ENCODE results near the gene MAGOHB. TPM values are rescaled to one million over a fixed set of nuclear protein-coding genes. Genes with fewer than 3 reads are reported as not detected.
"Not testable (repeated sequence)": the region's sequence is repeated elsewhere in the genome, so short reads cannot be mapped to it uniquely, and the experiment has no call there.

Gene MAGOHB
- polyA plus RNA-seq, 1 experiment, result 42.9 TPM

DNA sequence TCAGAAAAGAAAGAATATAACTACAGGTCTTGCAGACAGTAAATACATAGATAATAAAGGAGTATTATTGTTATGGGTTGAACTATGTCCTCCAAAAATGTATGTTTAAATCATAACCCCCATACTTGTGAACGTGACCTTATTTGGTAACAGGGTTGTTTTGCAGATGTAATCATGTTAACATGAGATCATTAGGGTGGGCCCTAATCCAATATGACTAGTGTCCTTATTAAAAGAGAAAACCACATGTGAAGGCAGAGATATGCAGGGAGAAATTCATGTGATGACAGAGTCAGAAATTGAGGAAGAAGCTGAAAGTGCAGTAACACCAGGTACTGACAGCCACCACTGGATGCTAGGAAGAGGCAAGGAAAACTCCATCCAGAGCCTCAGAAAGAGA is 29.0 kb downstream of the MAGOHB start:
- Histone ChIP-seq H3K4me3 (ENCODE audit: low read depth, low read length) (no peak overlapping the region), H3K27me3 (ENCODE audit: control insufficient read depth, insufficient read depth, low read length) (no peaks in the 10 kb centered on the region), H3K27ac (ENCODE audit: low read depth, low read length) (no peak overlapping the region), H3K9me3 (ENCODE audit: control insufficient read depth, insufficient read depth, low read length) (peaks cover 3% of the 10 kb centered on the region)
- DNase-seq (ENCODE audit: low read depth, low spot score), result no peak
- POLR2A ChIA-PET, result no interaction called here
- CTCF ChIA-PET, result no interaction called here
- TF ChIP-seq, protein P1, sequence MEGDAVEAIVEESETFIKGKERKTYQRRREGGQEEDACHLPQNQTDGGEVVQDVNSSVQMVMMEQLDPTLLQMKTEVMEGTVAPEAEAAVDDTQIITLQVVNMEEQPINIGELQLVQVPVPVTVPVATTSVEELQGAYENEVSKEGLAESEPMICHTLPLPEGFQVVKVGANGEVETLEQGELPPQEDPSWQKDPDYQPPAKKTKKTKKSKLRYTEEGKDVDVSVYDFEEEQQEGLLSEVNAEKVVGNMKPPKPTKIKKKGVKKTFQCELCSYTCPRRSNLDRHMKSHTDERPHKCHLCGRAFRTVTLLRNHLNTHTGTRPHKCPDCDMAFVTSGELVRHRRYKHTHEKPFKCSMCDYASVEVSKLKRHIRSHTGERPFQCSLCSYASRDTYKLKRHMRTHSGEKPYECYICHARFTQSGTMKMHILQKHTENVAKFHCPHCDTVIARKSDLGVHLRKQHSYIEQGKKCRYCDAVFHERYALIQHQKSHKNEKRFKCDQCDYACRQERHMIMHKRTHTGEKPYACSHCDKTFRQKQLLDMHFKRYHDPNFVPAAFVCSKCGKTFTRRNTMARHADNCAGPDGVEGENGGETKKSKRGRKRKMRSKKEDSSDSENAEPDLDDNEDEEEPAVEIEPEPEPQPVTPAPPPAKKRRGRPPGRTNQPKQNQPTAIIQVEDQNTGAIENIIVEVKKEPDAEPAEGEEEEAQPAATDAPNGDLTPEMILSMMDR (IDR thresholded peaks at IDR 0.05; ENCODE audit: low read depth, low read length), result no peak

- peaks cover 3% of the 10 kb centered on the region for H3K9me3 ChIP-seq (ENCODE audit: control insufficient read depth, insufficient read depth, low read length)
- DNase-seq (ENCODE audit: low read depth, low spot score), result no peak
- ChIA-PET POLR2A (no interaction called here), CTCF (no interaction called here)
- no peaks in the 10 kb centered on the region for H3K27me3 ChIP-seq (ENCODE audit: control insufficient read depth, insufficient read depth, low read length)
- H3K27ac ChIP-seq (ENCODE audit: low read depth, low read length), result no peak overlapping the region
- TF ChIP-seq, protein P1 (IDR thresholded peaks at IDR 0.05; ENCODE audit: low read depth, low read length), result no peak
- H3K4me3 ChIP-seq (ENCODE audit: low read depth, low read length), result no peak overlapping the region
Observed at GRCh38 chr12:10582704-10583103, 30.7 kb downstream of the MAGOHB start.

DNA sequence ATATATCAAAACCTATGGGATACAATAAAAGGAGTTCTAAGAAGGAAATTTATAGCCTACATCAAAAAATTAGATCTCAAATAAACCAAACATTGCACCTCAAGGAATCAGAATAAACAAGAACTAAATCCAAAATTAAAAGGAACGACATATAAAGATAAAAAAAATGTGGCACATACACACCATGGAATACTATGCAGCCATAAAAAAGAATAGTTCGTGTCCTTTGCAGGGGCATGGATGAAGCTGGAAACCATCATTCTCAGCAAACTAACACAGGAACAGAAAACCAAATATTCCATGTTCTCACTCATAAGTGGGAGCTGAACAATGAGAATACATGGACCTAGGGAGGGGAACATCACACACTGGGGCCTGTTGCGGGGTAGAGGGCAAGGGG is 31.3 kb downstream of the MAGOHB start:
- H3K9me3 ChIP-seq (ENCODE audit: control insufficient read depth, insufficient read depth, low read length); DNase-seq (ENCODE audit: low read depth, low spot score); H3K4me3 ChIP-seq (ENCODE audit: low read depth, low read length); POLR2A ChIA-PET; H3K27me3 ChIP-seq (ENCODE audit: control insufficient read depth, insufficient read depth, low read length); H3K27ac ChIP-seq (ENCODE audit: low read depth, low read length); CTCF ChIA-PET: not testable (repeated sequence)

- CTCF ChIA-PET, result interaction anchor here (0.6 to 1.0 kb wide), 3 partner anchors 147 to 338 kb away, joined by 3 to 4 read pairs (median 3); no protein-coding TSS in a partner anchor
Observed at GRCh38 chr12:10574307-10574706, 39.1 kb downstream of the MAGOHB start.

GRCh38 chr12:10572021-10572490 is 41.4 kb downstream of the MAGOHB start:
- H3K27ac ChIP-seq (ENCODE audit: low read depth, low read length); H3K4me3 ChIP-seq (ENCODE audit: low read depth, low read length); POLR2A ChIA-PET; H3K27me3 ChIP-seq (ENCODE audit: control insufficient read depth, insufficient read depth, low read length); H3K9me3 ChIP-seq (ENCODE audit: control insufficient read depth, insufficient read depth, low read length): not testable (repeated sequence)
- peak; percentile 10 for DNase-seq (ENCODE audit: low read depth, low spot score)
- CTCF ChIA-PET, result interaction anchor here (1.0 kb wide), 1 partner anchor 11 kb away, joined by 3 read pairs; no protein-coding TSS in a partner anchor

More at GRCh38 chr12:10574307-10574706, 39.1 kb downstream of the MAGOHB start:
- POLR2A ChIA-PET, result no interaction called here
- no peaks in the 10 kb centered on the region for H3K27me3 ChIP-seq (ENCODE audit: control insufficient read depth, insufficient read depth, low read length)
- TF ChIP-seq, protein P1 (IDR thresholded peaks at IDR 0.05; ENCODE audit: low read depth, low read length), result no peak
- DNase-seq (ENCODE audit: low read depth, low spot score), result no peak
- no peak overlapping the region for H3K27ac ChIP-seq (ENCODE audit: low read depth, low read length)
- H3K9me3 ChIP-seq (ENCODE audit: control insufficient read depth, insufficient read depth, low read length), result no peaks in the 10 kb centered on the region
- H3K4me3 ChIP-seq (ENCODE audit: low read depth, low read length), result no peak overlapping the region

- peaks cover 3% of the 10 kb centered on the region for H3K27me3 ChIP-seq (ENCODE audit: control insufficient read depth, insufficient read depth, low read length)
- no peak overlapping the region for H3K27ac ChIP-seq (ENCODE audit: low read depth, low read length)
- H3K9me3 ChIP-seq (ENCODE audit: control insufficient read depth, insufficient read depth, low read length), result no peaks in the 10 kb centered on the region
- no peak for DNase-seq (ENCODE audit: low read depth, low spot score)
- TF ChIP-seq, protein P1 (IDR thresholded peaks at IDR 0.05; ENCODE audit: low read depth, low read length), result no peak
- no peak overlapping the region for H3K4me3 ChIP-seq (ENCODE audit: low read depth, low read length)
- ChIA-PET POLR2A (no interaction called here), CTCF (interaction anchor here (0.7 to 1.2 kb wide), 2 partner anchors 9 to 335 kb away, joined by 3 to 5 read pairs; no protein-coding TSS in a partner anchor)
Observed at GRCh38 chr12:10571141-10571540, 42.3 kb downstream of the MAGOHB start.

Data from AG04450 (cell line).